HG02798 (cell line): ENCODE results near the gene GARIN5A.

Experiments used
- ATAC-seq: cut with Tn5 transposase; IDR thresholded peaks from one replicate; pipeline ENCODE4 v1.9.1; 2021; ENCODE audit warnings: mild to moderate bottlenecking; ENCODE audit not compliant: unreplicated experiment, poor library complexity

GARIN5A gene

DNA sequence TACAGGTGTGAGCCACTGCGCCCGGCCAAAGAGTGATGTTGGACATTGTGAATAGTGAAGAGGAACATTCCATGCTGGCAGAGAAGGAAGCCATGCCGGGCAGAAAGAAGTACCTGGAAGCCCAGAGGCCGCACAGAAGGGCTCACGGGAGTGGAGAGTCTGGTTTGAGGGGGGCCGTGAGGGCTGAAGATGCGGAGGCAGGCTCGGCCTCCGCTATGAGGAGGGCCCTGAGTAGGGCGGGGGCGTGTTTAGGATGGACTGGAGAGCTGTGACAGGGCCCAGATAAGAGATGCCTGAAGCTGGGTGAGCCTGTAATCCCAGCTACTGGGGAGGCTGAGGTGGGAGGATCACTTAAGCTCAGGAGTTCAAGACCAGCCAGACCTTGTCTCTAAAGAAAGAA lies 32.7 kb upstream of the GARIN5A start:
- no peak for ATAC-seq

DNA sequence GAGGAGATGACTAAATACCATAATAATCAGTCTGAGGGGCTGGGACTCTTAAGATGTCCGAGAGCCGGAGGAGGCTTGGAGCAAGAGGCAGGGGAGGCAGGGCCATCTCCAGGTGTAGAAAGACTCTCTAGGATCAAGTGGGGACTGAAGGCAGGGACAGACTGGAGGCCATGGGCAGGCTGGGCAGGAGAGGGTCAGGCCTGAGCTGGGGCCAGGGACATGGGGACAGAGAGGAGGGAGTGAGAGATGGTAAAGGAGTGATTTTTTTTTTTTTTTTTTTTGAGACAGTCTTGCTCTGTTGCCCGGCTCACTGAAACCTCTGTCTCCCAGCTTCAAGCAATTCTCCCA lies 32.2 kb upstream of the GARIN5A start:
- no peak for ATAC-seq

DNA sequence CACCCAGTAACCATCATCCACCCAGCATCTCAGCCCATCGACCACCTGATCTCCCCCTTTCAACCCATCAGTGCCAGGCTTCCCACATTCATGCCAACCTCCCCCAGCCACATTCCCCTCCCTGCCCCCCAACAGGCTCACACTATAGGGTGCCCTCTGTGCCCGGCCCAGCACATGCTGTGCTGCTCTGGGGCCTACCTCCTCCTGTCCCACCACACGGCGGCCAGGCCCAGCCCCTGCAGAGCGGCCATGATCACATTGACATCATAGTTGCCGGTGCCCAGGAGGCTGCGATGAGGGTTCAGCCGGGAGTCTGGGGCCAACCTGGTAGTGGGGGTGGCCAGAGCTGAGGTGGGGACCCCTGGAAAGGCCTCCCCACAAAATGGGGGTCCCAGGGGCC lies 30.7 kb upstream of the GARIN5A start:
- ATAC-seq = no peak

DNA sequence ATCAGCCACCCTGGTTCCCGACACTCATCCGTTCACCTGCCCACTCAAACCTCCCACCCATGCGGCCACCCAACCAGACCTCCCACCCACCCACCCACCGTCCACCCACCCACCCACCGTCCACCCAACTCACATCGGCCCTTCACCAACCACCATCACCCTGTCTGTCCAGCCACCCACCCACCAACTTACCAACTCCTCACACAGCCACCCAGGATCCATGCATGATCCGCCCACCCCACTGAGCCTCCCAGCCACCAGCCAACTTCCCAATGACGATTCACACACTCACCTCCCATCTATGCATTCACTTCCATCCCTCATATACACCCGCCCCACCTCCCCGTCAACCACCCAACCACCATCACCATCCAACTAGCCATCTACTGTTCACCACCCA lies 30.1 kb upstream of the GARIN5A start:
- ATAC-seq = no peak

DNA sequence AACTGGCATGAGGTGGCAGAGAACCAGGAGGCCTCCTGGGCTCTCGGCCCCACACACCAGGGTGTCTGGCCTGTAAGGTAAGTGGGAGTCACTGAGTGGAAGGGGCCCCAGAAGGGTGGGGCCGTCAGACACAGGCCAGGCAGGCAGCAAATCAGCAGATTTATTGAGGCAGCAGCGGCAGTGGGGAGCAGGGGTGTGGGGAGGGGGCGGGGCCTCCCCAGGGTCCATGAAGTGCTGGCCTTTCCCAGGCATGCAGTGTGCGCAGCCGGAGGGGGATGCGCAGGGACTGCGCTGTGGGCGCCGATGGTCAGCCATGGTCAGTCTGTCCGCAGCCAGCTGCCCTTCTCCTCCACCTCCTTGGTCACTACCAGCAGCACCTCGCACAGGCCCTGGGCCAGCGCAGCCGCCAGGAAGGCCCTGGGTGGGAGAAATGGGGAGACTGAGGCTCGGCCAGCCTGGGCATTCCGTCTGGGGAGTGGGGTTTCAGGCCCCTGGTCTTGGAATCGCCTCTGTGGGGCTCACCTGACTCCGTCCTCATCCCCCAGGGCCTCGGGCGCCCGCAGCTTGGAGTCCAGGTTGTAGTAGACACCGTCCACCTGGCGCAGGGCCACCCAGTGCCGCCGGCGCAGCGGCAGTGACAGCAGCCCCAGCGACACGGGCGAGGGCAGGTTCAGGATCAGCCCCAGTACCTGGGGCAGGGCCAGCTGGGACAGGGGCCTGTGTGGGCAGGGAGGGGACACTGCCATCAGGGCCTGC lies 29.4 kb upstream of the GARIN5A start:
- no peak for ATAC-seq

DNA sequence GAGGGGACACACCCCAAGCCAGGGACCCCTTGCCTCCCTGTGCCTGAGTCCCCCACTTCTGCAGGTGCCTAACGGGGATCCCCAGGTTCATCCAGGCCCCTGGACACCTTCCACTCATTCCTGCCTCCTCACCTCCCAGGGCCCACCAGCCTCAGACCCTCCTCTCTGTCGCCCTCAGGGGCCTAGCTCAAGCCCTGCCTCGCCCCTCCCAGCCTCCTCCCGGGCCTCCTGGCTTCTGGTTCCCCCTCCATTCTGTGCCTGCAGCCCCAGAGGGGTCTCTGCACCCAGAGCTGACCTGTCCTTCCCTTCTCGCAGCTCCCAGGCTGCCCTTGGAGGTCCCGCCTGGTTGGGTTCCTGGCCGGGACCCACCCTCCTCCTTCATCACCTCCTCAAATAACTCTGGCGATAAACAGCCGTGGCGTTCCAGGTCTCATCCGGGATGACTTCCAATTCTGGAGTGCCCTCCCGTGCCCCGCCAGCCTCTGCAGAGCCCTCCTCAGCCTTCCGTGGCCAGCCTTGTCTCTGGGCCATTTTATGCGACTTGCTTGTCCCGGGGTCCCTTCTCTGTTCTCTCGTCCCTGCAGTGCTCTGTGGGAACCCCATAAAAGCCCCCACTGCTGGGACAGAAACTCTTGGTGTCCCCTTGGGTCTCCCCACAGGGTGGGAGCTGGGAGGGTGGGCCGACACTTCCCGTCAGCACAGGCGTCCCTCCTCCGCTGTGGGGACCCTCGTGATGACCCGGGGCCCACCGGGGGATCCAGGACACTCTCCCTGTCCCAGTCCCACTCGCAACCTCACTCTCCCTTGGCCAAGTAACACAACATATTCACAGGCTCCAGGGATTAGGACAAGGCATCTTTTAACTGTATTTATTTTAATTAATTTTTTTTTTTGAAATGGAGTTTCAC lies 25.2 kb upstream of the GARIN5A start:
- ATAC-seq = no peak

DNA sequence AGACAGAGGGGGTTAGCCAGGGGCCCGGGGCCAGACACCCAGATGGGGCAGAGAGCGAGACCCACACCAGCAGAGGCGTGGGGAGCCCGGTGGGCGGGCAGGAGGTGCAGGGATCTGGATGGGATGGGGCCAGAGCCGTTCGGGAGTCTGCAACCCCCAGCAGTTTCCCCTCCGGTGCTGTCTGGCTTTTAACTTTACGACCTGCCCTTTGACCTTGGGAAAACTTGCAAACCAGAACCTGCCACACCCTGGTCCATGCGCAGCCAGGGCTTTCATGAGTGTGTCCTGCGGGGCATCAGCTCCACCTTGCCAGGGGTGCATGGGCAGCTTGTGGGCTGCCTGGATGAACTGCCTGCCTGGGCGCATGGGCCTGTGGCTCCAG lies 24.5 kb upstream of the GARIN5A start:
- ATAC-seq = no peak

DNA sequence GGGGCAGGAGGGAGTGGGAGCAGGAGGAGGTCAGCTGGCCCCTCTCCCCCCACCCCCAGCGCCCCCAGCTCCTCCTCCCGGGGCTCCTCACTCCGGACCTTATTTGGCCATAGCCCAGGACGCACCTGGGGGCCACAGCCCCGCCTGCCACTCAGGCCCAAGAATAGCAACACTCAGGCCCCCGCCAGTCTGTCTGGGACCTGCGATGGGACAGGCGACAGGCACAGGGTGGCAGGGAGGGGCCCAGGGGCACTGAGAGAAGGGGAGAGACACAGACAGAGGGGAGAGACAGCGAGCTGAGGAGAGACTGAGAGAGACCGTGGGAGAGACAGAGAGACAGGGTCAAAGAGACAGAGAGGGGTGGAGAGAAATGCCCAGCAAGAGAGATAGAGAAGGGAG lies 24.1 kb upstream of the GARIN5A start:
- no peak for ATAC-seq

DNA sequence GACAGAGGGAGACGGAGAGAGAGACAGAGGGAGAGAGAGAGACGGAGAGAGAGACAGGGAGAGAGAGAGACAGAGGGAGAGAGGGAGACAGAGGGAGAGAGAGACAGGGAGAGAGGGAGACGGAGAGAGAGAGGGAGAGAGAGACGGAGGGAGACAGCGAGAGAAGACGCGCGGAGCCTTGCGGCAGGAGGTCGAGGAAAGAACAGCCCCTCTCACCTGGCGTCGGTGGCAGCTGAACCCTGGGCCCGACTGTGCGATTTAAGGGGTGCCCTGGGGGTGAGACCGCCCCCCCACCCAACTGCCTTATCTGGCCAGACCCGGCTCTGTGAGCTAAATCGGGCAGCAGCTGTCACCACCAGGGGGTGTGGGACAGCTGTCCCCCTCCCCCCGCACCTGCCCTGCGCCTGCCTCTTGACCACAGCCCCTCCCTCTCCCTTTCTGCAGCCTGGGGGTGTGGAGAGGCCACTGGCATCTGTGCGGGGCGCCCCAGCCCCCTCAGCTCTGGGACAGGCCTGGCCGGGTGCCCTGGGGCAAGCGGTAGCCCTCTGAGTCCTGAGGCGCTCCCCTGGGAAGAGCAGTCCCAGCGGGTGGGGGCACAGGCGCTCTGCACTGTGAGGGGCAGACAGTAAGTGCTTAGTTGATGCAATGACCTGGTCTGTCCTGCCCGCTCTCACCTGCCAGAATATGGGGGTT lies 23.6 kb upstream of the GARIN5A start:
- ATAC-seq = no peak

DNA sequence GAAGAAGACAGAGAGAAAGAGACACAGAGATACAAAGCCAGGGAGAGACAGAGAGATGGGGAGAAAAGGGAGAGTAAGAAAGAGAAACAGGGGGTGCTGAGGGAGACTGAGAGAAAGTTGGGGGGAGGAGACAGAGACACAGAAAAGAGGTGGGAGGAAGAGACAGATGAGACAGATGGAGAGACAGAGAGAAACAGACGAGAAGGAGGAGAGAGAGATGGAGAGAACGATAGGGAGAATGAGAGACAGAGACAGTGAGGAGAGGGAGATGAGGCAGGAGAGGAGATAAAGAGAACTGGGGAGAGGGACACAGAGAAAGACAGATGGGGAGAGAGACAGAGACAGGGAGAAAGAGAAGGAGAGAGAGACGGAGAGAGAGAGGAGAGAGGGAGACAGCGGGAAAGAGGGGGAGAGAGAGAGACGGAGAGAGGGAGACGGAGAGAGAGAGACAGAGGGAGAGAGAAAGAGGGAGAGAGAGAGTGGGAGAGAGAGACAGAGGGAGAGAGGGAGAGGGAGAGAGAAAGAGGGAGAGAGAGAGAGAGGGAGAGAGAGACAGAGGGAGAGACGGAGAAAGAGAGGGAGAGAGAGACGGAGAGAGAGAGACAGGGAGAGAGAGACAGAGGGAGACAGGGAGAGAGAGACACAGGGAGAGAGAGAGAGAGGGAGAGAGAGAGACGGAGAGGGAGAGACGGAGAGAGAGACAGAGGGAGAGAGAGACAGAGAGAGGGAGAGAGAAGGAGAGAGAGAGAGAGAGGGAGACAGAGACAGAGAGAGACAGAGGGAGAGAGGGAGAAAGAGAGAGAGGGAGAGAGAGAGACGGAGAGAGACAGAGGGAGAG lies 21.8 kb upstream of the GARIN5A start:
- ATAC-seq = no peak

DNA sequence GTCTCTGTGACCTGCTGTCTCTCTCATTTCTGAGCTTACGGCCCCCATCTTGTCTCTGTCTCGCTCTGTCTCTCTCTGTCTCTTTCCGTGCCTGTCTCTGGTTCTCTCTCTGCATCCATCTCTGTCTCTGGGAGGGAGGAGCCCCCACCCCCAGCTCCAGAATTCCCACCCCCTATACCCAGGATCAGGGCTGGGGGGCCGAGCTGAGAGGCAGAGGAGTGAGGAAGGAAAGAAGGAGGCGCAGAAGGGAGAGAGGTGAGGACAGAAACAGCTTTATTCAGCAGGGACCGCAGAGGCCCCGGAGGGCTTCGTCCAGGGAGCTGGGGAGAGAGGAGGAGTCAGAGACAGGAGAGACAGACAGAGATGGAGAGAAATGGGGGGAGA lies 20.4 kb upstream of the GARIN5A start:
- ATAC-seq = no peak

DNA sequence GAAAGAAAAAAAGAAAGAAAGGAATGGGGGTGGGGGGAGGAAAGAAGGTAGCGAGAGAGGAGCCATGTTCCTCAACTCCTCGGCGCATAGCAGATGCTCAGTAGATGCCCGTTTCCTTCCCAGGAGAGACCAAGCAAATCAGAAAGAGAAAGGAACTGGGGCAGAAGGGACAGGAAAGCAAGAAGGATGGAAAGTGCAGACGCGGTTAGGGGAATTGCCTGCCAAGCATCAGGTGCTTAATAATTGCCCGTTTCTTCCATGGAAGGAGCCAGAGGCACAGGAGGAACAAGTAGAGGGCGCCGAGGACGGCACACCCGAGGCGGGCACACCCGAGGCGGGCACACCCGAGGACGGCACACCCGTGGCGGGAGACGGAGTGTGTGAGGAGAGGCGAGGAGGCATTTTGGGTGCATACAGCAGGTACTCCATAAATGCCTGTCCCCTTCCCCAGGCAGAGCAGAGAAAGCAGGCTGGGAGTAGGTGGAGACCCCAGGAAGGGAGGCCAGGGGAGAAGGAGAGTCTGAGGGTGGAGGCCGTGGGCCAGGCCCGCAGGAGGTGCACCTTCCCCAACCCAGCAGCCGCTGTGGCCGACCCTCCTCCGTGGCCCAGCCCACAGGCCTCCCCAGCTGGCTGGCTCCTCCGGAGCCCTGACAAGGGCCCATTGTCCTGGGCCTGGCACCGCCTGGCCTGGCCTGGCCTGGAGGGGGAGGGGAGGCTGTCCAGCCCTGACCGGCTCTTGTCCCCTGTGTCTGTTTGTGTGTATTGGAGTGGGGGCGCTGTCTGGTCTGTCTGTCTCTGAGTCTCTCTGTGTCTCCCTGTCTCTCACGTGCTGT lies 19.8 kb upstream of the GARIN5A start:
- ATAC-seq = no peak

DNA sequence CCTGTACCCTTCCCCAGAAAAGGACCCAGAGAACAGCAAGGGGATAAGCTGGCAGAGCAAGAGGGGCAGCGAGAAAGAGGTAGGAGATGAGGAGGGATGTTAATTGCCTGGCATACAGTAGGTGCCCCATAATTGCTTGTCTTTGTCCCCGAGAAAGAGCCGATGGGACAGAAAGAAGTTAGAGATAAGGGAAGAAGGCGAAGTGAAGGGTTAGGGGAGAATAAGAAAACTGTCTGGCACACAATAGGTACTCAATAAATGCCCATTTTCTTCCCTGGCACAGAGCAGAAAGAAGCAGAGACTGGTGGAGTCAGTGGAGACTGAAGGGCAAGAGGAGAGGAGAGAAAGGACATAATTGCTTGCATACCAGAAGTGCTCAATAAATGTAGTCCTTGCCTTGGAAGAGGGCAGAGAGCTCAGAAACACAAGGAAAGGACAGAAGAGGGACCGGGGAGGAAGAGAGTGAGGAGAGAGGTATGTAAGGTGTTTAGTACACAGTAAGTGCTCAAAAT lies 18.4 kb upstream of the GARIN5A start:
- ATAC-seq = no peak

DNA sequence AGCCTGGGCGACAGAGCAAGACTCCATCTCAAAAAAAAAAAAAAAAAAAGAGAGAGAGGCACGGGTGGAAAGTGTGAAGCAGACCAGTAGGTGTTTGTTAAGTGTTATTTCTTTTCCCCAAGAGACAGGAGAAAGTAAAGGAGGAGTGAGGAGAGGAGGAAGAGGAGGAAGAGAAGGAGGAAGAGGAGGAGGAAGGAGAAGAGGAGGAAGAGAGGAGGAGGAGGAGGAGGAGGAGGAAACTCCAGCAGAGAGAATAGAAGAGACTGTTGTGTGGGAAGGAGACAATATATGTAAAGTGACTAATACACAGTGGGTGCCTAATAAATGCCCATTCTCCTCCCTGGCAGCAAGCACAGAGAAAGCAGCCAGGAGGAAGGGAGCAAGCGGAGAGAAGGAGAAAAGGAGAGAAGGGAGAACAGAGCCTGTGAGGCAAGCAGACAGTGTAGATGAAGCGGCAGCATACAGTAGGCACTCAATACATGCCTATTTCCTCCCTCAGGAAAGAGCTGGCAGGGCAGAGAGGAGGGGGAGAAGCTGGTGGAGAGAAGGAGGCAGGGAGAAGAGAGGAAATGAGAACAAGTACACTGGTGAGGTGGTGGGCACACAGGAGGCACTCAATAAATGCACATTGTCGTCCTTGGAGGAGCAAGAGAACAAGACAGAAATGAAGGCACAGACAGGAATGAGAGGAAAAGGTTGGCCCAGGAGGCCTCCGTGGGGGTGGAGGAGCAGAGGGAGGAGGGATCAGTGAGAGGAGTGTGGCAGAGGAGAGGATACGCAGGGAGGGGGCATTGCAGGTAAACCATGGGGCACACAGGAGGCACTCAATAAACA lies 17.8 kb upstream of the GARIN5A start:
- ATAC-seq = no peak

DNA sequence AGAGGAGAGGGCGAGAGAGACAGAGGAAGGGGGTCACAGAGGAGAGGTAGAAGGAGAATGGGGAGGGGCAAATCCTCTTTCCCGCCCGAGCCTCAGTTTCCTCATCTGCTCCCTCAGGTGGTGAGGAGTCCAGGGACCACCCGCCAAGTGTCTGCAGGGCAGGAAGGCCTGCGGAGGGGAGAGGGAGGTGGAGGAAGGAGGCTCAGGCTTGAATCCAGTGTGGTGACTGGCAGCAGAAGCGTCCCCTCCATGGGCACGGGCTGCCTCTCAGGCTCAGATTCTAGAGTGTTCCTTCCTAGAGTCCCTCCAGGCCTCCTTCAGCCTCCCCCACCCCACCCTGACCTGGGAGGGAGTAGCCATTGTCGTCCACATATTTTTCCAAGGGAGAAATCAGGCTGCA lies 16.5 kb upstream of the GARIN5A start:
- no peak for ATAC-seq

DNA sequence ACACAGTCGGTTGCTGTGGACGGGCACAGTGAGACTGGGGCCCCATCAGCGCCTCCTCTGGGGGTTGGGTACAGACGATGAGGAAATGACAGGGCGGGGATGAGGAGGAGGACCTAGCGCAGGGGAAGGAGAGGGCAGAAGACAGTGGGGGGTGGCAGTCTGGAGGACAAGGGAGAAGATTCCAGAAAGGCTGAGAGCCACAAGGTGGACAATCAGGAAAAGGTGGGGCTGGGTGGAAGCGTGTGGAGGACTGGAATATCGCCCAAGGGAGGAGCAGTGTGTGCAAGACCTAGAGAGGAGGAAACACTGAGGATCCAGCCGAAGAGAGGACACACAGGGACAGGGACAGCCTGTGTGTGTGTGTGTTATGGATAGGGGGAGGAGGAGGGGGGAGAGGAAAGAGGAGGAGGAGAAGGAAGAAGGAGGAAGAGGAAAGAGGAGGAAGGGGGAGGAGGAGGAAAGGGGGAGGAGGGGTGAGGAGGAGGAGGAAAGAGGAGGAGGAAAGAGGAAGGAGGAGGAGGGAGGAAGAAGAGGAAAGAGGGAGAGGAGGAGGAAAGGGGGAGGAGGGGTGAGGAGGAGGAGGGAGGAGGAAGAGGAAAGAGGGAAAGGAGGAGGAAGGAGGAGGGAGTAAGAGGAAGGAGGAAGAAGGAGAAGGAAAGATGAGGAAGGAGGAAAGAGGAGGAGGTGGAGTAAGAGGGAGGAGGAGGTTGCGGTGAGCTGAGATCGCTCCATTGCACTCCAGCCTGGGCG lies 15.8 kb upstream of the GARIN5A start:
- no peak for ATAC-seq

DNA sequence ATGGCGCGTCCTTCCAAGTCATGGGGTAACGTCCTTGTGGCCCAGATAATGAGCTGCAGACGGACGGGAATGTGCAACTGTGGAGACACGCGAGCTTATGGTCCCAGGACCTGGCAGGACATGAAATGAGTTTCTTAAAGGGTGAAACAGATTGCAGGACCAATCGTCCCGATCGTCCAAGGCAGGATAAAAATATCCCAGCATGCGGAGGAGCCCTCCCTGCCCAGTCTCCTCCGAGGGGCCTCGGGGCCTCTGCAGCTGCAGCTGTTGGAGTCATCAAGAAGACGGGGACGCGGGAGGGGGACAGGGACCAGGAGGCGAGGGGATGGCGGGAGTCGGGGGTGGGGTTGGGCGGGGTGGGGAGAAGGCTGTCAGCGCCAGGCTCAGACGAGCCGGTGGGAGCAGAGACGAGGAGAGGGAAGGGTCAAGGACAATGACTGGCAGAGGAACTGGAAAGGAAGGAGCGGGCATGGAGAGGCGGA lies 14.4 kb upstream of the GARIN5A start:
- ATAC-seq = no peak

DNA sequence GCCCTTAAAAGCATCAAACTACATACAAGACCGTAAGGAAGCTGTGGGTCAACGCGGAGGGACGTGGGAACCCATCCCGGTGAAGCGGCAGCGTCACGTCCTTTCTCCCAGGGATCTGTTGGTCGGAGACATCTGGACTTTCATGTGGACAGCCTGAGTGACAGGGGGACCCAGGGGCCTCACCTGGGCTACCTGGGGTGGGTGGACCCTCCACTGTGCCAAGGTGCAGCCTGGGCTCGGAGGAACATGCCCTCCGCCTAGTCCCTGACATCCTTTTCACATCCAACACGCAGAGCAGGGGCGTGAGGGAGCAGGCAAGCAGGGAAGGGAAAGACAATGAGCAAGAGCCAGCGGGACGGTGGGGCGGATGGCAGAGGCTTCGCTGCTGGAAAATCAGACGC lies 13.8 kb upstream of the GARIN5A start:
- no peak for ATAC-seq
